HG03039 (cell line): ENCODE data around the gene CD40.

Experiments
- ATAC-seq: cut with Tn5 transposase; IDR thresholded peaks from one replicate; pipeline ENCODE4 v1.9.1; 2021; ENCODE audit warnings: mild to moderate bottlenecking, moderate library complexity; ENCODE audit not compliant: unreplicated experiment

CD40 gene

DNA sequence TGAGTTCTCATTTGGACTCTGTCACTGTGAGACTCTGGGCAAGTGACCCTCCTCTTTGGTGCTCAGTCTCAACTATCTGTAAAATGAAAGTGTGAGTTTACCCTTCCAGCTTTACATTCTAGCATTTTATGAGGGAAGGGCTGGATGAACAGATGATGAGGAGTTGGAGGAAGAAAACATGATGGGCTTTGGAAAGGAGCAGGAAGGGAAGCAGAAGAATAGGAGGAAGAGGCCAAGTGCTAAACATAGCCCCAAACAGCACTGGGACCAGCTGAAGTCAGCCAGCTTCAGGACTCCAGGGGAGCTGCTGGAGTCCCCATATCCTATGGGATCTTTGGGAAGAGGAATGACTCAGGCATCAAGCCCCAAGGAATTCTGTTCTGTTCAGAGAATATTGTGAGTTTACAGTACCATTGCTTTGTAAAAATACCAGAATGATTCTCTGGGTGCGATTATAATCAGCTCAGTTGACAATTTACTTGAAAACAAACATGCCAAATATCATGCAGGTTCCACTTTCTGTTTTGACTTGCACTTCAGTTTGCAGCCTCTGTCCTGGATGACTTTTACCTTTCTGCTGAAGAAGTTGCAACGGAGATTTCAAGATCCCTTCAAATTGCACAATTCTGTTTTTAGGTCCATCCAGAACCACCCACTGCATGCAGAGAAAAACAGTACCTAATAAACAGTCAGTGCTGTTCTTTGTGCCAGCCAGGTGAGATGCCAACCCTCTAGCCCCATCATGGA is 3.2 kb downstream of the CD40 start:
- no peak for ATAC-seq

DNA sequence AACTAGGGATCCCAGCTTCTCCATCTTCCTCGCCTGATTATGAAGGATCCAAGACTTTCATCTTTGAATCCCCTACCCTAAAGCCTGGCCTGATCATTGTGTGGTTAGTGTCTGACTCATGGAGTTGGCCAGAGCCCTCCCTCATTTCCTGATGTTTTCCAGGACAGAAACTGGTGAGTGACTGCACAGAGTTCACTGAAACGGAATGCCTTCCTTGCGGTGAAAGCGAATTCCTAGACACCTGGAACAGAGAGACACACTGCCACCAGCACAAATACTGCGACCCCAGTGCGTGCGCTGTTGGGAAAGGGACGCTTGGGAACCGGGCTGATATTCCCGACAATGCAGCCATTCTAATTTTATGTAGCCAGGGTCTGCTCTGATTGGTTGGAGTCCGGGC is 4.0 kb downstream of the CD40 start:
- no peak for ATAC-seq

DNA sequence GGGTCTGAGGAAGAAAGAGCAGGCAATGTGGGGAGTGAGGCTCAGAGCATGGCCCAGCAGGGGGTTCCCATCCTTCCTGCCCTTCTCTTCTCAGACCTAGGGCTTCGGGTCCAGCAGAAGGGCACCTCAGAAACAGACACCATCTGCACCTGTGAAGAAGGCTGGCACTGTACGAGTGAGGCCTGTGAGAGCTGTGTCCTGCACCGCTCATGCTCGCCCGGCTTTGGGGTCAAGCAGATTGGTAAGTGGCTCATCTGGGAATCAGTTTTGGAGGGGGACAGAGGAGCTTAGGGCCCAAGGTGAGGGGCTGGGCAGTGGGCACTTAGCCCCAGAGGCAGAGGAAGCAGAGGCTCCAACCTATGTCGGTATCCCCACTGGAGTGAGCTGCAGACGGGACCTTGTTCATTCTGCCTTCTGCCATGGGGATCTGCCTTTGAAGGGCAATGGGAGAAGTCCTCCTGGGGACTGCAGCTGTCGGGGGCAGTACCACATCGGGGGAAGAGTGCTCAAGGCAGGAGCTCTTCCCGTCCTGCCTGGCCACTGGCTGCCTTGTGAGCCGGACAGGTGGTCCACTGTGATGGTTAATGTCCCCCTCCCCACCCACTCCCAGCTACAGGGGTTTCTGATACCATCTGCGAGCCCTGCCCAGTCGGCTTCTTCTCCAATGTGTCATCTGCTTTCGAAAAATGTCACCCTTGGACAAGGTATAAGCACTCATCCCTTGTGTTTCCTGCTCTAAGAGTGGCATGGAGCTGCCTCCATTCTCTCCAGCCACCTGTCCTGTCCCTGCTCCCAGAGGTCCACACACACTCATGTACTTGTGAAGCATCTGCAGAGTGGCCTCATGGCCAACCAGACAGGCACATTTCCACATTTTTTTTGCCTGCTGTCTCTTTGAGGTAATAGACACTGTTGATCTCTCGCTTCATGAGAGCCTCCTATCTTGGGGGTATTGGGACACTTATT is 4.7 kb downstream of the CD40 start:
- no peak for ATAC-seq

DNA sequence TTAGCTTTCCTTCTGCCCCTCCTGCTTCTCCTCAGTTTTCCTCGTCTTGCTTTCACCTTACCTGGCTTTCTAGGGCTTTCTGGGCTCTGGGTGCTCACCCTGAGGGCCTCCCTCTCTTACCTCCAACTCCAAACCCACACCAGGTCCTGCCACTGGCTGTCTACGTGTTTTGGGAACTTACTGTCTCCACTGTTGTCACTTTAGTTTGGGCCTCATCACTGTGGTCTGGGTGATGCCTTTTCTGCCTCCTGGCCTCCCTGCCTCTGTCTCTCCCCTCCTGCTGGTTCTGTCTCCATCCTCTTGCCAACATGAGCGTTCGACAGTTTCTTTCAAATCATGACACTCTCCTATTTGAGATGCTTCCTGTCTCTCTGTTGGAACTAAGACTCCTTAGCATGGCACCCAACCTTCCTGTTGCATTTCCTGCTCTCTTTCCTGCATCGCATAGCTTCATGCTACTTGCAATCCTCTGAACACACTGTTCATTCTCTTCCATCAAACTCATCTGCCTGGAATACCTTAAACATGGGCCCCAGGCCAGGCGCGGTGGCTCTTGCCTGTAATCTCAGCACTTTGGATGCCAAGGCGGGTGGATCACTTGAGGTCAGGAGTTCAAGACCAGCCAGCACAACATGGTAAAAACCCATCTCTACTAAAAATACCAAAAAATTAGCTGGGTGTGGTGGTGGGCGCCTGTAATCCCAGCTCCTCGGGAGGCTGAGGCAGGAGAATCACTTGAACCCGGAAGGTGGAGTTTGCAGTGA is 5.5 kb downstream of the CD40 start:
- no peak for ATAC-seq

DNA sequence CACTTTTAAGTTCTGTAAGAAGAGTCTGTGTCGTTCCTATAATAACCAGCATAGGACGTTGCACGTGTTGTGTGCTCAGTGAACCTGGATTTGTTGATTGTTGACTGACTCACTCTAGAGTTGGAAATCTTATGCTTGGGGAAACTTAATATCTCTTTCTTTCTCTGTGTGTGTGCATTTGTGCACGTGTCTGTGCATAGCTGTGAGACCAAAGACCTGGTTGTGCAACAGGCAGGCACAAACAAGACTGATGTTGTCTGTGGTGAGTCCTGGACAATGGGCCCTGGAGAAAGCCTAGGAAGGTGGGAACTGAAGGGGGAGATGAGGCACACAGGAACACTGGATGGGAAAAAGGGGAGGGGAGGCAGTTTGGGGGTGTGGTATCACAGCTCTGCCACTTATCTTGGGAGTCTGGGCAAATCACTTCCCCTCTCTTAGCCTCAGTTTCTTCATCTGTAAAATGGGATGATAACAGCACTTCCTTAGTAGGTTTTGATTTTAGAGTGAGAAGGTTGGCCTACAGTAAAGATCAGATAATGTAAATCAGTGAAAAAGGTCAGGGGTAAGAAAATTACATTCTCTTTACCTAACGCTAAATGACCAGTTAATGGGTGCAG is 8.4 kb downstream of the CD40 start:
- no peak for ATAC-seq

DNA sequence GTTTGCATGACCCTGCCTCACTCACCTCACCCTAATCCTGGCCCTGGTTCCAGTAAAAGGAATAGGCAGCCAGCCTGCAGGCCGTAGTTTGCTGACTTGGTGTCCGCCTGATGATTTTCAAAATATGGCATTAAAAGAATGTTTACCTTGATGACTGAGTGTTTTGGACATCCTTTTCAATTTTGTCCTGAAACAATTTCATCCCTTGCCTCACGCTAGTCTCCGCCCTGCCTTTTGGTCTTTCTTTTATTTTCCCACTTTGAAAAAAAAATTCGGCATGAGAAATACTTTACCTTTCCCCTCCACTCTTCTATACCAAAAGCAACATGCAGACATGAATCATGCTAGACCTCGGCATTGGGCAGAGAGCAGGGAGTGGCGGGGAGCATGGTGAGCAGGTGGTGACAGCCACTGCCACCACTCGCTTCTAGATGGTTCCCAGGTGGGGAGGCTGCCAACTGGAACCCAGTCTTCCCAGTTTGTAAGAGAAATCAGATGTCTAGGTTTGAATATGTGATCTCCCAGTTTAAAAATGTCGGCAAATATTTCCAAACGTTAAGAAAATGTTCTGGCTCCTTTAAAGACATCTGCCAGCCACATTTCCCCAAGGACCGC is 9.4 kb downstream of the CD40 start:
- ATAC-seq = no peak

DNA sequence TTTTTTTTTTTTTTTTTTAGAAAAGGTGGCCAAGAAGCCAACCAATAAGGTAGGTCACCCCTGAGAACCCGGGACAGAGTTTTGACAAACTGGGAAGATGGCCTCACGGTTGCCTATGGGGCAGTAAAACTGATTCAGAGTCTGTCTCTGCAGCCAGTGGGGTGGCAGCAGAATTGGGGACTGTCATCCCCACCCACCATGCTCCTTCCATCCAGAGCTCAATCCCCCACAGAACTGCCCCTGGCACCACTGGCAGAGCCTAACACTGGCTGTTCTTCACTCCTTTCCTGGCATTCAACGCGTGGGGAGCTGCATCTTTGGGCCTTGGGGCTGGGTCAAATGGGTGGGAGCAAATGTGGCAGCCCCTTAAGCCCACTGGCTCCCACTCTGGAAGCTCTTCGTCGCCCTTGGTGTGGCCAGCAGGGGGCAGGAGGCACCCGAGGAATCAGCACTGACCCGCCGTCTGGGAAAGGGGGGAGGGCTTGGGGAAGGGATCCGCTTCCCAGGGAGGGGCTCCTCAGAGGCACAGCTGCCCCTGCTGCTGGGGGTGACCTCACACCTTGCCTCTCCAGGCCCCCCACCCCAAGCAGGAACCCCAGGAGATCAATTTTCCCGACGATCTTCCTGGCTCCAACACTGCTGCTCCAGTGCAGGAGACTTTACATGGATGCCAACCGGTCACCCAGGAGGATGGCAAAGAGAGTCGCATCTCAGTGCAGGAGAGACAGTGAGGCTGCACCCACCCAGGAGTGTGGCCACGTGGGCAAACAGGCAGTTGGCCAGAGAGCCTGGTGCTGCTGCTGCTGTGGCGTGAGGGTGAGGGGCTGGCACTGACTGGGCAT is 10.4 kb downstream of the CD40 start:
- no peak for ATAC-seq

DNA sequence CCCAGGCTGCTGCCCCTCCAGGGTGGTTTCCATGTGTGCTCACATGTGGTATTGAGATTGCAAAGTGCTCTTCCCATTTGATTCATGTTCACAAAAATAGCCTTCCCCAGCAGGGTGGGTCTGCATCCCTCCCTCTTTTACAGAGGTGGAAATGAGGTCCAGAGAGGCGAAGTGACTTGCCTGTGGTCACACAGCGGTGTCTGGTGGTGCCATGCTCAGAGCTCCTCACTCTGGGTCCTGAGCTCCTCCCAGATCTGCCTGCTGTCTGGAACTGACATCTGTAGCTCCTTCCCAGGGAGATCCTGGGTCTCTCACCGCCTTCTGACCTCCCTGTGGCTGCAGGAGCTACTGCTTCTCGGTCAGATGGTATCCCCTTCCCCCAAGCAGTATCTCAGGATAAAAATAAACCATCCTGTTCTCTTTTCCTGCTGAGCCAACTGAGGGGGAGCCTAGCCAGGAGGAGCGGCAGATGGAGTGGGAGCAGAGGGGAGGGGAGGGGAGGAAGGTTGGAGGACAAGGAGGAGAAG is 11.9 kb downstream of the CD40 start:
- ATAC-seq = no peak

DNA sequence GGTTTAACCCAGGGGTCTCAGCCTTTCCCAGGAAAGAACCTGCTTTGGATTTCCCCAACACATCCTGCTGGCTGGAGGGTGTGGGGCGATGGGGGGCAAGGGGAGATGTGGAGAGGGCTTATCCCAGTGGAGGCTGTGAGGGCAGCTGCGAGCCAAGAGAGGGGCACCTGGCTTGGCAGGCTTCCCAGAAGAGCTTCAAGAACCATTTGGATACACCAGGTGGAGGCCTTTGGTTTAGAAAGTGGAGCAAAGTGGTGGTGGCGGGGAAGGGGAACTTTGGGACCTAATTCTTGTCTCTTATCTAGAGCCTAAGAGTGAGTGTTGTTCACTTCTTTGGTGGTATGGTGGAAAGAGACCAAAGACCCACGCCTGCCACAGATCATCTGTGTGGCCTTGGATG is 12.4 kb downstream of the CD40 start:
- ATAC-seq = no peak

DNA sequence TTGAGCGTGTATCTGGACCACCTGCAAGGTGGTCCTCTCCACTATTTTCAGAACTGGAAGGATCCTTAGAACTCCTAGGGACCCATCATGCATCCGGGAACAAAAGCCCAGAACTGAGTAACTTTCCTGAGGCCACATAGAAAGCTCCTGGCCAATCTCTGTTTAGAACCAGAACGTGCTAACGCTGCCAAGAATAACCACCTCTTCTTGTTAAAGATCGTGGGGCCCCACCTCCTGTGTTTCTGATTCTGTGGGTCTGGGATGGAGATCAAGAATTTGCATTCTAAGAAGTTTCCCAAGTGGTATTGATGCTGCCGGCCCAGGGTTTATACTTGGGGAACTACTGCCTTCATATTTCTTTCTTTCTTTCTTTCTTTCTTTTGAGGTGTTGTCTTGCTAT is 13.3 kb downstream of the CD40 start:
- no peak for ATAC-seq

DNA sequence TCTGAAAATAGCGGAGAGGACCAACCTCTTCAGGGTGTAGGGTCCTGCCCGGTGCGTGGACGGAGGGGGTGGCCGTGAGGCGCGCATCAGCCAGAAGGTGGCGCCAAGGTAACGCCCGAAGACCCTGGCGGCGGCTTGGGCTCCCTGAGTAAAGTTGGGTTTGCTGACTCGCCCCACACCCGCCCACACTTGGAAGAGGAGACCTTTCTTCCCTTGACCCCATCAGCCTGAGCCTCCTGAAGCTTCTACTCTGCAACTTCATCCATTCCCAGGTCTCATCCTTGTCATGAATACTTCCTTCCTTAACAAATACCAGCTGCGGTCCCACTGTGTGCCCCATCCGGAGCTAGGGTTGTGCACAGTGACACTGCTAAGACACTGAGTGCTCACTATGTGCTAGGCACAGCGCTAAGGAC is 14.6 kb downstream of the CD40 start:
- no peak for ATAC-seq

DNA sequence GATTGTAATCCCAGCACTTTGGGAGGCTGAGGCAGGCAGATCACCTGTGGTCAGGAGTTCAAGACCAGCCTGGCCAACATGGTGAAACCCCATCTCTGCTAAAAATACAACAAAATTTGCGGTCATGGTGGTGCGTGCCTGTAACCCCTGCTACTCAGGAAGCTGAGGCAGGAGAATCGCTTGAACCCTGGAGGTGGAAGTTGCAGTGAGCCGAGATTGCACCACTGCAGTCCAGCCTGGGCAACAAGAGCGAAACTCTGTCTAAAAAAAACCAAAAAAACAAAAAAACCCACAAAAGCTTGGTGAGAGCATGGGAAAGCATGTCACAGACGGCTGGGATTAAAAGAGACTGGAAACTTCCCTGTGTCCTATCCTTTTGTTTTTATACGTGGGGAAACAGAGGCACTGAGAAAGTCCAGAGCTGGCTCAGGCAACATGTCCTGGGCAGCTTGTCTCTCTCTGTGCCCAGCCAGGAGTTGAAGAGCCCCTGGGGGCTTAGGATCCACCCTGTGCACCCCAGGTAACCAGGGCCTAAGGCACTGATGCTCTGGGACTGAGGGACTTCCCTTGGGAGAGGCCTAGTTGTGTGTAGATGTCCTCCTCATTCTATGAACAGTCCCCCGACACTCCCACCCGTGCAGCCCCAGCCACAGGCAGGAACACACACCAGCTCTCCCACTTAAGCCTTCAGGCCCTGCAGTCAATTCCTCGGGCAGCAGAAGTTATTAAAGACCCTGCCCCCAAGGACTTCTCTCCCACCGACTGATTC is 16.0 kb downstream of the CD40 start:
- no peak for ATAC-seq

DNA sequence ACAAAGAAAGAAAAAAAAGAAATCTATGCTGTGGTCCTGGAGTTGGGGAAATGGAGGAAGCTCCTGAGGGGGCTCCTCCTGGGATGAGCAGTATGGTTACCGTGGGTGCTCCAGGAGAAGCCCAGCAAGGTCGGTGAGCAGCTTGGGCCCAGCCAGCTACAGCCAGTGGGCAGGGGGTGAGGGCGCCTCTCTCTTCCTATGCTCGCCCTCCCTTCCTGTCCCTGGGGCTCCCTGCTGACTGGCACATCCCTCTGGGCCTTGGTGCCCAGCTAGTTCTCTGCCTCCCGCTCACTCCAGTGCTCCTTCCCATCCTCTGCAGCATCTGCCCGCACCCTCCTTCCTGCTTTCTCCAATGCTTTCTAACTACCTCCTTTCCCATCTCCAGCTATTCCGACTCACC is 16.6 kb downstream of the CD40 start:
- no peak for ATAC-seq

DNA sequence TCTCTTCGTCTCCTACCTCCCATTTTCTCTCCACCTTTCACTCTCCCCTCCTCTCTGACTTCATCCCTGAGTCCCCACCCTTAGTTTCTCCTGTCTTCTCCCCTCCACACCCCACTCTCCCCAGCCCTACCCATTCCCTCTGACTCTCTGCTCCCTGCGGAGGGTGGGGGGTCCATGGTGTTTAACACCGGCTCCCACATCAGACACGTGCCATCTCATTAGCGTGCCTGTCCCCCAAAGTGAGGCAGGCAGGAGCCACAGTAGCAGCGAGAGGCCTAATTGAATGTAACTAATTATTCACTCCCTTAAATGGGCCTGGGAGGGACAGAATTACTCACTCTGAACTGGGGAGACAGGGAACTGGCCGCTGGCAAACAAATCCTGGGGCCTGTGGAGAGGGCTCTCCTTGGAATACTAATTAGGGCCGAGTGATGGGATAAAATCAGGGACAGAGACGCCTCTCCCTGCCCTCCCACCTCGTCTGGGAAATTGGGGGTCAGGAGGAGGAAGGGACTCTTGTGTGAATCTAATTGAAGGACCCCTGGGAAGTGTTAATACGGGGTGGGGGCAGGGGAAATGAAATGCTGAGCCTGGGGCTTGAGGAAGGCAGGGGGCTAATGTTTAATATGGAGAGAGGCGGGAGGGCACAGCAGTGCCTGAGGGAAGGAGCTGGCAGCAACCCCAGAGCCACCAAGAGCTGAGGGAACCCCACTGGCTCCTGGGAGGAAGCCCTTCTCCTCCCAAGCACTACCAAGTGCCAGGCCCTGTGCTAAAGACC is 17.9 kb downstream of the CD40 start:
- no peak for ATAC-seq

DNA sequence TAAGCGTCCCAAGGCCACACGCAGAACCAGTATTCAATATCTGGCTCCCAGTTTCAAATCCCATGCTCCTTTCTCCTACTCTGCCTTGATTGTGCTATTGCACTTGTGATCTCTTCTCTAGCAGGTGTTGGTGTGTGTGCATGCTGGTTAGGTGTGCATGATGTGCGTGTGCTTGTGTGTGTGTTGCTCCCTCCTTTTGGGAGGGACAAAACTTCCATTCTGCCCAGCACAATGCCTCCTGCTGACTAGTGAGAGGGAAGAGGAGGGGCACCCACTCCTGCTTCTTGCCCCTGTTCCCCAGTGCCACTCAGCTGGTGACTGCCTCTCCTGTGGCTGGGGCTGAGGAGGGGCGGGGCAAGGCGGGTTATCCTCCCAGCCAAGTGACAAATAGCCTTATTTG is 19.7 kb downstream of the CD40 start:
- no peak for ATAC-seq

DNA sequence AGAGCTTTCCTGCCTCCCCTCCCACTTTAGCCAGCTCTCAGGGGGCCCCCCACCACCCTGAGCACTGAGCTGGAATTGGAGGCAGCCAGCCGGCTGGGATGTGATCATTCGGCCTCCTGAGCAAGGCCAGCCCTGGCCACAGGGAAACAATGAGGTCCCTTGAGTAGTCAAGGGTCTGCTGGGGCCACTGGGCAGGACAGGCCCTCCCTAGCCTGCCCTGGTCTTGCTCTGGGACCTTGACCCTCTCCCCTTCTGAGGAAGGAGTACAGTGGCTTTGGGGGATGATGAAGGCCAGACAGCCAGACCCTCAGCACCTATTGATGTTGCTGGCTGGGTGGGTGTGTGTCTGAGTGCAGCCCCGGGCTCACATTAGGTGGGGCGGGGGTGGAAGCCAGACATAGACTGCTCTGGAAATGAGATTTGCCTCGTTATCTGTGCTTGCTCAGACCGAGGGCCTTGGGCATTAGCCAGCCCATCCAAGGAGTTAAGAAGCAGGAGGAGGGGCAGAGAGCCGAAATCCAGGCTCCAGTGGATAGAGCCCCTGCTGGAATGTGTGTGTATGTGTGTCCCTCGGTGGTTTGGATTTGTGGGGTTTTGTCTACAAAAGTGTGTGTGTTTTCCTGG is 21.3 kb downstream of the CD40 start:
- no peak for ATAC-seq

DNA sequence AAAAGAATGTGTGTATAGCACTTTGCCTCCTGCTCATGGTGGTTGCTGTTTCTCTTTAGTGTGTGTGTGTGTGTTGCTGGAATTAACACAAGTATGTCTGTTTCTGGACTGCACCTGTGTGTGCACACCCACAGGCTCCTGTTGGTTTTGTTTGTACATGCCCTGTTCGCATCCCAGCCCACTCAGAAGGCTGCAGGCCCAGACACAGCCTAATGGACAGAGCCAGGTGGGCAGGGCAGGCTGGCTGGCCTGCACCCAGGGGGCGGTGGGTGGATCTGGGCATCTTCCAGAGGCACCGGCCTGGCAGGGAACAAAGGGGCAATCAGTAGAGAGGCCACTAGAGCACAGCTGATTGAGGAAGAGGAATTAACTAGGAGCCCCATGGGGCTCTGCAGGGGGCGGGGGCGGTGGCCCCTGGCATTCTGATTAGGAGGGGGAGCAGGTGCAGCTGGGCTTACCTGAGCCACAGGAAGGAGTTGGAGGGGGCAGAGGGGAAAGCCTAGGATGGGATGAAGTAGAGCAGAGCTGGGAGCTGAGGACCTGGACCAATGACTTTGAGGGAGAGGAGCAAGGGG is 21.9 kb downstream of the CD40 start:
- no peak for ATAC-seq
